GM12878 (cell line): ENCODE results near the gene SUPT4H1. TPM values are rescaled to one million over a fixed set of nuclear protein-coding genes. Genes with fewer than 3 reads are reported as not detected.

Experiments
- ATAC-seq: fragments of 200-7000 bp; cut with Tn5 transposase; 3 replicates; pipeline ENCODE4 v1.9.1; 2020; ENCODE audit warnings: mild to moderate bottlenecking, moderate library complexity
- BruUV-seq: library from RNA; stranded (reverse); fragments of 400-500 nt; replicated peaks from 2 replicates; lab custom pipeline; 2021; lab: Mats Ljungman, UMichigan
- CTCF ChIA-PET: fragments of 300-600 bp; sonication (Branson Sonifier 250); formaldehyde crosslinking; extraction: SDS; loops from one replicate; lab custom pipeline; 2021; ENCODE audit warnings: inconsistent platforms; lab: Yijun Ruan, JAX
- POLR2A ChIA-PET: fragments of 350-600 bp; formaldehyde crosslinking; extraction: SDS; loops from one replicate; lab custom pipeline; 2021; ENCODE audit warnings: inconsistent platforms; lab: Charles Lee
- RAD21 ChIA-PET: fragments of 300-600 bp; sonication (Branson Sonifier 250); formaldehyde crosslinking; loops from one replicate; lab custom pipeline; 2023; ENCODE audit warnings: antibody characterized with exemption; ENCODE audit not compliant: unreplicated experiment; lab: Charles Lee
- SMC1A ChIA-PET: fragments of 300-600 bp; sonication (Branson Sonifier 250); formaldehyde crosslinking; loops from one replicate; lab custom pipeline; 2023; ENCODE audit not compliant: unreplicated experiment, uncharacterized antibody; lab: Charles Lee
- DNase-seq: peaks from one replicate; pipeline ENCODE4 v3.0.0-alpha.2; 2011; ENCODE audit warnings: low read depth, low spot score
- FAIRE-seq: peaks from 3 replicates; lab custom pipeline; 2011; peaks lifted over from hg19 to GRCh38; lab: Jason Lieb, UNC
- H2AFZ ChIP-seq: 2 replicates; pipeline ENCODE4 v1.6.0; 2011; ENCODE audit warnings: low read depth, low read length, control low read depth; ENCODE audit not compliant: control insufficient read depth
- H3K27ac ChIP-seq: 2 replicates; pipeline ENCODE4 v1.5.1; 2011; ENCODE audit warnings: control low read depth; ENCODE audit not compliant: control insufficient read depth, insufficient read depth
- H3K27me3 ChIP-seq, 2 experiments: replicated peaks in 1 of 2; 2 replicates each; pipeline versions ENCODE4 v1.6.0 to v1.6.1; 2011; ENCODE audit warnings: low read length in 1 of 2; ENCODE audit not compliant: control insufficient read depth in 2 of 2, insufficient read depth in 2 of 2
- H3K36me3 ChIP-seq, 2 experiments: 2 replicates each; pipeline ENCODE4 v1.5.1; 2011; ENCODE audit warnings: low read length in 1 of 2; ENCODE audit not compliant: control insufficient read depth in 2 of 2, insufficient read depth in 2 of 2
- H3K4me1 ChIP-seq: 2 replicates; pipeline ENCODE4 v1.6.1; 2011; ENCODE audit warnings: mild to moderate bottlenecking, low read length, moderate library complexity, mixed read lengths; ENCODE audit not compliant: control insufficient read depth, insufficient read depth
- H3K4me2 ChIP-seq: 2 replicates; pipeline ENCODE4 v1.6.0; 2011; ENCODE audit warnings: control low read depth; ENCODE audit not compliant: control insufficient read depth, insufficient read depth
- H3K4me3 ChIP-seq: fragments of 200-600 bp; sonication (generic); 2 replicates; pipeline ENCODE4 v1.5.1; 2016
- H3K79me2 ChIP-seq: 2 replicates; pipeline ENCODE4 v1.6.0; 2011; ENCODE audit warnings: low read length; ENCODE audit not compliant: control insufficient read depth, insufficient read depth
- H3K9ac ChIP-seq: 2 replicates; pipeline ENCODE4 v1.8.0; 2011; ENCODE audit warnings: low read length, control low read depth, mixed read lengths; ENCODE audit not compliant: control insufficient read depth, insufficient read depth
- H3K9me3 ChIP-seq: replicated peaks from 3 replicates; pipeline ENCODE4 v1.5.1; 2011; ENCODE audit warnings: mild to moderate bottlenecking, low read length; ENCODE audit not compliant: control insufficient read depth, insufficient read depth
- H4K20me1 ChIP-seq: 2 replicates; pipeline ENCODE4 v1.6.0; 2011; ENCODE audit not compliant: control insufficient read depth, insufficient read depth
- CREM ChIP-seq: IDR thresholded peaks from 2 replicates; pipeline ENCODE4 v1.6.1; 2014; ENCODE audit warnings: antibody characterized with exemption, low read depth
- ETV6 ChIP-seq, 2 experiments: fragments of 450-650 bp in 1 of 2; IDR thresholded peaks in 1 of 2; conservative IDR thresholded peaks in 1 of 2; 2 replicates each; pipeline ENCODE4 v1.6.1; 2014; ENCODE audit warnings: antibody characterized with exemption in 1 of 2, borderline replicate concordance in 1 of 2, low read depth in 1 of 2, mild to moderate bottlenecking in 1 of 2, moderate library complexity in 1 of 2
- MEF2B ChIP-seq: fragments of 450-650 bp; IDR thresholded peaks from 2 replicates; pipeline ENCODE4 v1.6.1; 2018; ENCODE audit warnings: mild to moderate bottlenecking, moderate library complexity; ENCODE audit not compliant: partially characterized antibody, poor library complexity, severe bottlenecking
- NFXL1 ChIP-seq: fragments of 450-650 bp; IDR thresholded peaks from 2 replicates; pipeline ENCODE4 v1.6.1; 2017; ENCODE audit warnings: antibody characterized with exemption, mild to moderate bottlenecking, borderline replicate concordance
- NKRF ChIP-seq: fragments of 450-650 bp; conservative IDR thresholded peaks from 2 replicates; pipeline ENCODE4 v1.6.1; 2017; ENCODE audit warnings: mild to moderate bottlenecking, moderate library complexity
- STAT1 ChIP-seq: fragments of 450-650 bp; conservative IDR thresholded peaks from 2 replicates; pipeline ENCODE4 v1.6.1; 2014; ENCODE audit warnings: antibody characterized with exemption, mild to moderate bottlenecking
- ZNF622 ChIP-seq: fragments of 450-650 bp; IDR thresholded peaks from 2 replicates; pipeline ENCODE4 v1.6.1; 2017; ENCODE audit warnings: mild to moderate bottlenecking, inconsistent platforms
- WGBS: methylation state at CpG from one replicate; pipeline ENCODE4 v1.1.6; 2016; ENCODE audit warnings: low lambda C conversion rate; ENCODE audit not compliant: insufficient replicate concordance, insufficient coverage; ENCODE audit errors: missing lambda C conversion rate; 5-methylcytosine and 5-hydroxymethylcytosine counted together
- in situ Hi-C: fragments of 300-500 bp; cut with MboI; formaldehyde crosslinking; loops from 9 replicates; pipeline ENCODE4 v1.14.3; 2018; ENCODE audit warnings: mixed read lengths
- intact Hi-C: fragments of 100-400 bp; cut with micrococcal nuclease; formaldehyde crosslinking; loops from one replicate; pipeline ENCODE4 v1.14.2; 2022; ENCODE audit not compliant: unreplicated experiment
- polyA plus RNA-seq, 11 experiments: library from polyadenylated mRNA; depleted of rRNA in 4 of 11; unstranded in 6 of 11; stranded (reverse) in 5 of 11; fragments of >200 nt; fragmentation: Nextera tagmentation in 4 of 11; fragmentation: Illumina TruSeq in 1 of 11; extraction: Ambion mirVana in 4 of 11; extraction: Trizol in 1 of 11; gene quantifications; 1 replicate in 1 of 11; 2 replicates in 10 of 11; pipeline versions ENCODE4 v1.2.1 to v1.2.3, GENCODE V29; 2011 to 2016; ENCODE audit warnings: inconsistent platforms in 2 of 11, missing spikeins in 2 of 11, low read depth in 1 of 11
- total RNA-seq, 4 experiments: library from RNA; depleted of rRNA in 3 of 4; stranded (reverse); fragments of >200 nt in 3 of 4; fragmentation: Illumina TruSeq in 1 of 4; extraction: Trizol in 1 of 4; gene quantifications; 2 replicates each; pipeline versions ENCODE4 v1.2.1 to v1.2.3, GENCODE V29; 2013 to 2021

Gene SUPT4H1
- total and polyA plus RNA-seq, 10 of the 15 experiments (the other 5 are each of a cell fraction or from before 2014, with no cell fraction given): 83.8 to 293 (median 128) TPM

- FAIRE-seq (no peak), DNase-seq (no peak), ATAC-seq (no peak)
- Histone ChIP-seq H3K4me1 (no peaks in the 10 kb centered on the region), H4K20me1 (no peaks in the 10 kb centered on the region), H3K9me3 (no peaks in the 10 kb centered on the region), H3K36me3 (peaks cover 0 to 17% of the 10 kb centered on the region in 2 experiments; a peak in 3 of 4 replicates), H3K27ac (no peak overlapping the region), H3K4me3 (no peak overlapping the region), H2AFZ (no peak overlapping the region), H3K27me3 (no peaks in the 10 kb centered on the region), H3K79me2 (no peaks in the 10 kb centered on the region), H3K4me2 (no peak overlapping the region), H3K9ac (no peak overlapping the region)
- 40% methylated on average over 7 of the region's 7 CpGs for WGBS
- CTCF ChIA-PET: interaction anchor here (0.6 to 1.3 kb wide), 3 partner anchors 47 to 102 kb away, joined by 3 to 6 read pairs (median 3); partner anchors contain the start of gene RNF43
- SMC1A ChIA-PET: interaction anchor here (1.6 to 1.7 kb wide), 2 partner anchors 41 to 53 kb away, joined by 5 read pairs; partner anchors contain the start of gene RNF43
- RAD21 ChIA-PET: interaction anchor here (2.0 kb wide), 1 partner anchor 18 kb away, joined by 4 read pairs; no protein-coding TSS in a partner anchor
- TF ChIP-seq NFXL1: no peak
- no peak for TF ChIP-seq ETV6 (conservative IDR thresholded peaks at IDR 0.05 in 1 of 2, IDR thresholded peaks at IDR 0.05 in 1 of 2; ENCODE audit: borderline replicate concordance in 1 of 2, low read depth in 1 of 2)
- intact Hi-C loops (no loop called here), in situ Hi-C loops (no loop called here)
- POLR2A ChIA-PET: interaction anchor here (0.6 to 1.2 kb wide), 3 partner anchors 16 to 59 kb away, joined by 3 to 5 read pairs (median 3); no protein-coding TSS in a partner anchor
- BruUV-seq: no TSS peak
These were observed 12.4 kb upstream of the SUPT4H1 start for GRCh38 chr17:58364270-58364942.

- no peaks in the 10 kb centered on the region for H3K79me2 ChIP-seq
- 69% methylated on average over 8 of the region's 8 CpGs for WGBS
- DNase-seq (no peak), ATAC-seq (no peak), FAIRE-seq (no peak)
- H3K27me3 ChIP-seq: no peaks in the 10 kb centered on the region
- ChIA-PET POLR2A (interaction anchor here (0.6 to 1.2 kb wide), 4 partner anchors 12 to 60 kb away, joined by 3 to 5 read pairs (median 4); partner anchors contain the start of gene SUPT4H1), SMC1A (interaction anchor here (1.0 to 1.7 kb wide), 3 partner anchors 20 to 54 kb away, joined by 3 to 5 read pairs (median 5); partner anchors contain the start of gene RNF43), CTCF (interaction anchor here (0.7 to 1.3 kb wide), 4 partner anchors 13 to 113 kb away, joined by 3 to 6 read pairs (median 3); partner anchors contain the start of gene RNF43), RAD21 (interaction anchor here (2.0 kb wide), 1 partner anchor 19 kb away, joined by 4 read pairs; no protein-coding TSS in a partner anchor)
- BruUV-seq: no TSS peak
- peaks cover 0 to 16% of the 10 kb centered on the region in 2 experiments; a peak in 3 of 4 replicates for H3K36me3 ChIP-seq
- H3K4me3 ChIP-seq: no peak overlapping the region
- H3K27ac ChIP-seq: no peak overlapping the region
- no peak overlapping the region for H2AFZ ChIP-seq
- no peaks in the 10 kb centered on the region for H3K4me1 ChIP-seq
- no peak overlapping the region for H3K4me2 ChIP-seq
- no peaks in the 10 kb centered on the region for H4K20me1 ChIP-seq
- no peaks in the 10 kb centered on the region for H3K9me3 ChIP-seq
- intact Hi-C loops: no loop called here
- no peak overlapping the region for H3K9ac ChIP-seq
- in situ Hi-C loops: no loop called here
- TF ChIP-seq ZNF622 (no peak), MEF2B (no peak), STAT1 (no peak), NKRF (no peak), CREM (no peak)
These were observed 11.6 kb upstream of the SUPT4H1 start for GRCh38 chr17:58363457-58364185.
